ENCODE data around the gene CPSF7.

The CPSF7 gene

DNA sequence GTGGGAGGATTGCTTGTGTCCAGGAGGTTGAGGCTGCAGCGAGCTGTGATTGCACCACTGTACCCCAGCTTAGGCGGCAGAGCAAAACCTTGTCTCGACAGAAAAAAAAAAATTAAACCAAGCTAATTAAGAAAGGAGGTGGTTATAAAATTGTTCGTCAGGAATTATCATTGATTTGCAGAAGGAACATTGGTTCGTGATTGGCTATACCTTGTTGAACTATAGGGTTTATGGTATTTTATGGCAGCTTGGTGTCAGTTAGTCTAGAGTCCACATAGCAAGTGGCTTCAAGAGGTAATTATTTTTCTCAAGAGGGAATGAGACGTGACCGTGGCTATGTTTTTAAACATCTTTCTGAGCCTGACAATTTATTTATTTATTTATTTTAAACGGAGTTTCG, 48.9 kb downstream of the CPSF7 start:
- no peak for DNase-seq

DNA sequence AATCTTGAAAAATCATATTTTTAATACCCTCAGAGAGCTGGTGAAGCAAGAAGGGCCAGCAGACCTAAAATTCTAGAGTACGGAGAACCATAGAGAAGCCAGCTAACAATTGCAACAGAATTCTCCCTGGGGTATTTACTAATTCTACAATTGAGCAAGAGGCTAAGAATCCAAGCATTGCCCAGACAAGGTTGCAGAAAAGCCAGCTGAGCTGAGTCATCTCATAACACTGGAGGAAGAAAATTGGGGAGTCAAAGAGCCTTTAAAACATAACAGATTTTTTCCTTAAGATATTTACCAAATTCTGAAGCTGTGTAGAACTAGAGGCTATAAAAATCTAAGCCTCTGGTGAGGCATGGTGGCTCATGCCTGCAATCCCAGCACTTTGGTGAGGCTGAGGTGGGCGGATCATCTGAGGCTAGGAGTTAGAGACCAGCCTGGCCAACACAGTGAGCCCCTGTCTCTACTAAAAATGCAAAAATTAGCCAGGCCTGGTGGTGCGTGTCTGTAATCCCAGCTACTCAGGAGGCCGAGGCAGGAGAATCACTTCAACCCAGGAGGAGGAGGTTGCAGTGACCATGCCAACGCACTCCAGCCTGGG, 51.0 kb downstream of the CPSF7 start:
- no peak for DNase-seq

DNA sequence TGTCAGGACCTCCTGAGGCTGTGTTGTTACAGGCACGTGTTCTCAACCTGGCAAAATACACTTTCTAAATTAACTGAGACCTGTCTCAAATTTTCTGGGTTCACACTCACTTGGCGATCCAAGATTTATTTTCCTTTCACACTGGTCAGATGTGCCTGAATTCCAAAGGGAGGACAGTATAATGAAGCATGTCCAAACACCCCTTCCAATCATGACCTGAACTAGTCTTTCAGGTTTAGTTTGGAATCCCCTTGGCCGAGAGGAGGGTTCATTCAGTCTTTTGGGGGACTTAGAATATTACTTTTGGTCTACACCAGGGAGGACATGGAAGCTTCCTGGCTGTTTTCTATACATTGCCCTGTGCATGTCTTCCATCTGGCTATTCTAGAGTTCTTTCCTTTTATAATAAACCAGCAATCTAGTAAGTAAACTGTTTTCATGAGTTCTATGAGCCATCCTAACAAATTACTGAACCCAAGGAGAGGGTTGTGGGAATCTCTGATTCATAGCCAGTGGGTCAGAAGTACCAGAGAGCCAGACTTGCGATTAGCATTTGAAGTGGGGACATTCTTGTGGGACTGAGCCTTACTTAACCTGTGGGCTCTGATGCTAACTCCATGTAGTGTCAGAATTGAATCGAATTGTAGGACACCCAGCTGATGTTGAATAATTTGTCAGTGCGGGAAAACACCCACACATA, 52.2 kb downstream of the CPSF7 start:
- no peak for DNase-seq

DNA sequence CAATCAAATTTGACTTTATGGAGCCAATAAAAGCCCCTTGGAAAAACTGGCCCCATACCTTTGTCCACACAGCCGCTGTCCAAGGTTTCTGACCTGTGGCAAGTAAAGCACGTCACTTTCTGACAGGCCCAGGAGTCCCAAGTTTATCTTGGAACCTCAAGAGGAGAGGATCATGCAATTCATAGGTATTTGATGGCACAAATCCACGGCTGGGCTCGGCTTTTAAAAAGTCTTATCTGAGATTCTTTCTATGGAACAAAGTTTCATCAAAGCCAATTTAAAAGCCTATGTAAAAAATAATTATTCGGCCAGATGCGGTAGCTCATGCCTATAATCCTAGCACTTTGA, 54.0 kb downstream of the CPSF7 start:
- no peak for DNase-seq

DNA sequence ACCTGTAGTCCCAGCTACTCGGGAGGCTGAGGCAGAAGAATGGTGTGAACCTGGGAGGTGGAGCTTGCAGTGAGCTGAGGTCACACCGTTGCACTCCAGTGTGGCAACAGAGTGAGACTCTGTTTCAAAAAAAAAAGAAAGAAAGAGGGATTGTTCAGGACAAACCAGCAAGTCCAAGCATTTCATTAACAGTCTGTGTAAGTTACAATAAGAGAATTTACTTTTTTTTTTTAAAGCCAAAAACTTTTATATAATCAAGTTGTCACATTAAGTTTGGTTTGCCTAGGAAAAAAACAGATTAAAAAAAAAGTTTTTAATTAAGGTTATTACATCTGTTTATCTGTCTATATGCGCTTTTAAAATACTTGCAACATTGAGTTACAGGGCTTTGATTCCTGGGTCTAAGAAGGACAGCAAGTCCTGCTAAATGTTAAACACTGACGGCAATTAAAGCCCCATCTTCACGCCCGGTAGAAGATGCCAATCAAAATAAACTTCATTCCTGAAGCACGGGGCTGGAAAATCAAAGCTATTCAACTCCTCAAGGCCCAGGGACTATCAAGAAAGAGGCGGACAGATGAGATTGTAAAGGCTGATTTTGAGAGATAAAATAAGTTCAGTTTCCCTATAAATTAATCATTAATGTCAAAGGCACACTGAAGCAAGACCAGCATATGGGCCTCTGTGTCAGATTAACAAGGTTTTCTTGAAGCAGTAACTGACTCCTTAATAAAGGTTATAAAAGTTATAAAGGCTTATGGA, 56.9 kb downstream of the CPSF7 start:
- DNase-seq = no peak

DNA sequence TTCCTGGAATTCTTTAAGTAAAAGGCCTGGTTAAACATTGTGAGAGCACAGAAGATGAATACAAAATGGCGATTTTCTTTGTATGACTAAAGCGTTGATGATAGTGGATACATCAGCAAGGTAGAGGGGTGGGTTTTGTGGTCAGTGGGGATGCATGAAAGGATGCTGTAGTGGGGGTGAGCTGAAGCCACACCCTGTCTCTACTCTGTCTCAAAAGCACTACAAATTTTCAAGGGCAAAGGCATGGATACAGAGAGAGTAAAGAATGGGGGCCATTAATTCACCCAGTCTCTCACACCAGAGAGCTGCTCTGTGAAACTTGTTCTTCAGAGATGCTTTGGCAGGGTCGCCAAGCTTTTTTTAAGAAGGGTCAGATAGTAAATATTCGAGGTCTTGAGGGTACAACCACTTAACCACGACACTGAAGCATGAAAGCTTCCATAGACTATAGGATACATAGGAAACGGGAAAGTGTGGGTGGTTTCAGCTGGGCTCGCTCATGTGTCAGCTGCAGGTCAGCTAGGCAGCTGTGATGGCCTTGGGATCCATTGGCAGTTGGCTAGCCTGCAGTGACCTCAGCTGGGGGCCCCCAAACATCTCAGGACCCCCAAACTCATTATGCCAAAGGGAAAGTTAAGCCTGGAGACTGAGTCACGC, 59.3 kb downstream of the CPSF7 start:
- DNase-seq = no peak

DNA sequence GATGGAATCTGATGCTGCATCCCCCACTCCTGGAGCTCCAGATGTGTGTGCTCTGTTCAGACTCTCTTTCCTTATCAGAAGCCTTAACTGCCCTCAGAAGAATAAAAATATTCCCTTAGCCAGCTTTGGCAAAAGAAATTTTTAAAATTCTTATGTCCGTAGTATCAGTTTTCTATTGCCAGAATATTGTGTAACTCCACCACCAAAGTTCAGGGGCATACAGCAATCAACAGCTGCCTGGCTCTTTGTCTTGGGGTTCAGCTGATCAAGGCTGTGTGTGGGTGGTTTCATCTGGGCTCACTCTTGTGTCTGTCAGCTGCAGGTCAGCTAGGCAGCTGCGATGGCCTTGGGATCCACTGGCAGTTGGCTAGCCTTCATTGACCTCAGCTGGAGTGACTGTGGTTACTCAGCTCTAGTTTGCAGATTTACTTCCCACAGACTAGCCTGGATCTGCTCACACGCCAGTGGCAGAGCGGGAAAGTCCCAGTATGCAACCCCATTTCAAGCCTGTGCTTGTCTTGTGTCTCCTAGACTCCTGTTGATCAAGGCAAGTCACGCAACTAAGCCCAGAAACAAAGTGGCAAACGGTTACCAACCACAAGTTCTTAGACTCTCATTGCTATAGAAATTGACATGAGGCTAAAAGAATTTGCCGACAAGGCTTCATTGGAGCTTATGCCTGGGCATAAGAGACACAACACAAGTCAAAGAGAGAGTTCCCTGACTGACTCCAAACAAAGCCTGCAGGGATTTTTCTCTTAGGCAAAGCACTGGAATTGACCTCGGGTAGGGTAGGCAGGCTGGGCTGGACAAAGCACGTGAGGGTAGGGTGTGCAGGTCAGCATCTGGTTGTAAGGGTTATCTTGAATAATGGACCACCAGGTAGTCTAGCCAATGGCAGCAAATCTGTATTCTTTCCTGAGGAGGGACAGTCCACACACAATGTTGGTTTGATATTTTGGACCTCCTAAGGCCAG, 60.1 kb downstream of the CPSF7 start:
- DNase-seq = no peak

DNA sequence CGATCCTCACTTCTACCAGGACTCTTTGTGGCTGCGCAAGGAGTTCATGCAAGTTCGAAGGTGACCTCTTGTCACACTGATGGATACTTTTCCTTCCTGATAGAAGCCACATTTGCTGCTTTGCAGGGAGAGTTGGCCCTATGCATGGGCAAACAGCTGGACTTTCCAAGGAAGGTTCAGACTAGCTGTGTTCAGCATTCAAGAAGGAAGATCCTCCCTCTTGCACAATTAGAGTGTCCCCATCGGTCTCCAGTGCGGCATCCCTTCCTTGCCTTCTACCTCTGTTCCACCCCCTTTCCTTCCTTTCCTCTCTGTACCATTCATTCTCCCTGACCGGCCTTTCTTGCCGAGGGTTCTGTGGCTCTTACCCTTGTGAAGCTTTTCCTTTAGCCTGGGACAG, 61.1 kb downstream of the CPSF7 start:
- no peak for DNase-seq

DNA sequence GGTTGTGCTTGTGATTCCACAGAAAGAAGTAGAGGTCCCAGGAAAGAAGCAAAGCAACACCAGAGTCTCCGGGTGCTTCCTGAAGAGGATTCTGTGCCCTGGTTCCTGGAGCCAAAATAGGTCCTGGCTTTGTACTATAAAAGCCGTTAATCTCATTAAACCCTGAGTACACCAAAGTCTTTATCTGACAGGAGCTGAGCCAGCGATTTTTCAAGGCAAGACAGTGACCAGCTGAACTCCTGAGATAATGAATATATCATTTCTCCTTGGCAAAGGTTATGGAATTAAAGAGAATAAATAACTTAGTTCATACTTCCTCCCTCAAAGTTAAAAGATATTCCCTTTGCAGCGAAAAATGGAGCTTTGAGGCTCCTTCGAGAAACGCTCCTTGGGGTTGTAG, 62.4 kb downstream of the CPSF7 start:
- no peak for DNase-seq

DNA sequence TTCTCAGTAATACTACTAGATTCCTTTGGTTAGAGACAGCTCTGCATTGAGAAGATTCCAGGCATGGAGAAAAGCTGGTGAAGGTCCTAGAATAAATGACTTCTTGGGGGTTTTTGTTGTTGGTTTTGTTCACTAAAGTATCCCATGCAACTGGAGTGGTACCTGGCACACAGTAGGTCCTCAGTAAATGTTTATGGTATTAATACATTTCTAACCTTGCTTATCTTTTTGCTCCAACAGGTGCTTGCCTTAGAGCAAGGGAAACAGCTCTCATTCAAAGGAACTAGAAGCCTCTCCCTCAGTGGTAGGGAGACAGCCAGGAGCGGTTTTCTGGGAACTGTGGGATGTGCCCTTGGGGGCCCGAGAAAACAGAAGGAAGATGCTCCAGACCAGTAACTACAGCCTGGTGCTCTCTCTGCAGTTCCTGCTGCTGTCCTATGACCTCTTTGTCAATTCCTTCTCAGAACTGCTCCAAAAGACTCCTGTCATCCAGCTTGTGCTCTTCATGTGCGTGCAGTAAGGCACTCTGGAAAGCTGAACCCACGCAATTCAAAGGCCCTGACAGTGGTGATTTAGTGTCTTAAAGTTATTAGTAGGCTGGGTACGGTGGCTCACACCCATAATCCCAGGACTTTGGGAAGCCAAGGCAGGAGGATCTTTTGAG, 65.6 kb downstream of the CPSF7 start:
- DNase-seq = no peak

DNA sequence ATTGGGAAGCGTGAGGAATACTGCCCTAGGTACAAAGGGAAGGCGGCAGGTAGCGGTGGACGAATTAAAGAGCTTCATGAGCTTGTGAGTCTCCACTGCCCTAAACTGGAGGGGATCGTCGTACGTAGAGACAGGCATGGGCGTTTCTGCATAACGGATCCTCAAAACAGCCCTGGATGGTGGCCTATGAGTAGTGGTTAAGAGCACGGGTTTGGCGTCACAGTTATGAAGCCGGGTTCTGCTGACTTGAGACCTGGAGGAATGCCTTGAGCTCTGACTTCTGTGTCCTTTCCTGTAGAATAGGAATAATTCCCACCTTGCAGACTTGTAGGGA, 67.3 kb downstream of the CPSF7 start:
- DNase-seq = peak; percentile 48

DNA sequence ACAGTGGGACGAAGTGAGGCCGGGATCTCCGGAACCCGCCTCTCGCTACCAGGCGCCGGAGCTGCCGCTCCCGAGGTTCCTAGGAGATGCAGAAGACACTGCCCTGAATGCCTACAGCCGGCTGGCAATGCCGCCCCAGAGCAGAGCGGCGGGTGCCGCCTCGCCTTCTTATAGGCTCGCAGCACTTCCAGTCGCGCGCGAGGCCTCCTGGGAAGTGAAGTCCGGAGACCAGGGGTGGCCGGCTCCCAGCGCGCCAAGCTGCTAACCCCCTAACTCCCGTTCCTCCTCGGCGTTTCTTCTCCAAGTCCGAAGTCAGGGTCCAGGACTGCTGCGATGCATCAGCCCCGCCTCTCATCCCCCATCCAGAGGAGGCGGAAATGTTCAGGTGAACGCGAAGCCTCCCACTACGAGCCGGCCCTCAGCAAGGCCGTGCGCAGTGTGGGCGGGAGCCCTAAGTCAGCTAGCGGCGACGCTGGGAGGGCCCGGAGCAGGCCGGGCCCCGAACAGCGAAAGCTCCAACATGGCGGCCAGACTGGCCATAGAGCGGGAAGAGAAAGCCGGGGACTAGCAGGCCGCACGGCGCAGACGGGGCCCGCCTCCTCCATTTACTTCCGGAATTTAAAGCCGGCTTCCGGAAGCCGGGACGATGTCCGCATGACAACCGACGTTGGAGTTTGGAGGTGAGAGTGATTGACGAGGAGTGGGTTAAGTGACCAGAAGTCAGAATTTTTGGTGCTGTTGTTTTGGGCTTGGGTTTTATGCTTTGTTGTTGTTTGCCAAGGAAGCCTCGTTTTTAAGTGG, 67.8 kb downstream of the CPSF7 start, which contains the start of the genes CYB561A3 and TMEM138:
Gene CYB561A3, minus strand, starts transcription at position 142 of the 801 bp plus-strand sequence. CDS start 5,169 bp downstream, outside the sequence.
Gene TMEM138, plus strand, starts transcription at position 634 of the 801 bp plus-strand sequence. CDS start 2,017 bp downstream, outside the sequence.
- peak; percentile 95 for DNase-seq

DNA sequence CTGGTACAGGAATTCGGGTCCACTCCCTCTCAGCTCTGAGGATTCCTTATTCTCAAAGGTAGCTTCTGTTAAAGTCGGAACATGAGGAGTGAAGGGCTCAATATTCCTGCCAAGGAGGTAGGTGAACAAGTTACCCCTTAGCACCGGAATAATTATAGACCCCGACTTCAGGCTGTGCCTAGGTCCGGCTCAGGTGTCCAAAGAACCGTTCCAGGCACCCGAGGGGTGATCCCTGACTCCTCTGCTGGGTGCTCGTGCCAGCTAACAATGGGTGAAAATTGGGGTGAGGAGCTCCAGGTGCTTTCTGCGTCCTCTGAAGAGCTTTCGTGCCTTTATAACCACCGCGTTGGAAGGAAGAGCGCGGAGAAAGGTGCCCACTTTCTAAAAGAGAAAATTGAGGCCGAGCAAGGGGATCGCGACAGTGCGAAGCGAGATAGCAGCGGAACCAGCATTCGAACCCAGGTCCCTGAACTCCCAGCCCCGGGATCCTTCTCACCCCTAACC, 68.5 kb downstream of the CPSF7 start:
- no peak for DNase-seq

DNA sequence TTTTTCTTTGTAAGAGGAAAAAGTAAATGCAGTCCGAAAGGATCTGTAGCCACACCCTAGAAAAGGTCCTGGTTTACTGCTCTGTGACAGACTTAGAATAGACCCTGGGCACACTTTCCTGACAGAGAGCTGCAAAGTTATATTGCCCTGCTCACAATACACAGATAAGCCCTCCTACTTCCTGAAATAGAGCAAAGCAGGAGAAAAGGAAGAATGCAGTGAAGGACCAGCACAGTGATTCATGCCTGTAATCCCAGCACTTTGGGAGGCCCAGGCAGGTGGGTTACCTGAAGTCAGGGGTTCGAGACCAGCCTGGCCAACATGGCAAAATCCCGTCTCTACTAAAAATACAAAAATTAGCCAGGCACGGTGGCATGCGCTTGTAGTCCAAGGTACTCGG, 70.3 kb downstream of the CPSF7 start:
- DNase-seq = no peak

DNA sequence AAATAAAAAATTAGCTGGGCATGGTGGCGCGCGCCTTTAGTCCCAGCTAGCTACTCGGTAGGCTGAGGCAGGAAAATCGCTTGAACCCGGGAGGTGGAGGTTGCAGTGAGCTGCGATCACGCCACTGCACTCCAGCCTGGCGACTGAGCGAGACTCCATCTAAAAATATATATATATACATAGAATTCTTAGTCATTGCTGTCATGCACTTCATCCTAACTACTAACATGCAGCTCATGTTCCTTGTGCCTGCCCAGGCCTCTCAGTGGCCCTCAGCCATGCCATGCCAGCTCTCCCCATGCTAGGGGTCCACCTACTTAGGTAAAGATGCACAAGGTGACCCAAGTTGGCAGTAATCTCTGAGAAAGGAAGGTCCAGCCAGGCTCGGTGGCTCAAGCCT, 71.2 kb downstream of the CPSF7 start:
- no peak for DNase-seq

DNA sequence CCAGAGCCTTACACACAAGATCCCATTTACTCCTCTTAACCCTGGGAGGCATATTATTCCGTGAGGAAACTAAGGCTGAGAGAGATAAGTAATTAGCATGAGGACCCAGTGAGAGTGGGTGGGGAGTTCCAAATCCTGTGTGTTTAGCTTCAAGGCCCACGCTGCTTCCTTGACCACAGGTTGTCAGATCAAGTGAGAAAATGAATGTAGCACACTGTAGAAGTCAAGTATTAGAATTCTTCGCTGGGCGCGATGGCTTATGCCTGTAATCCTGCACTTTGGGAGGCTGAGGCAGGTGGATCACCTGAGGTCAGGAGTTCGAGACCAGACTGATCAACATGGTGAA, 71.9 kb downstream of the CPSF7 start:
- no peak for DNase-seq

DNA sequence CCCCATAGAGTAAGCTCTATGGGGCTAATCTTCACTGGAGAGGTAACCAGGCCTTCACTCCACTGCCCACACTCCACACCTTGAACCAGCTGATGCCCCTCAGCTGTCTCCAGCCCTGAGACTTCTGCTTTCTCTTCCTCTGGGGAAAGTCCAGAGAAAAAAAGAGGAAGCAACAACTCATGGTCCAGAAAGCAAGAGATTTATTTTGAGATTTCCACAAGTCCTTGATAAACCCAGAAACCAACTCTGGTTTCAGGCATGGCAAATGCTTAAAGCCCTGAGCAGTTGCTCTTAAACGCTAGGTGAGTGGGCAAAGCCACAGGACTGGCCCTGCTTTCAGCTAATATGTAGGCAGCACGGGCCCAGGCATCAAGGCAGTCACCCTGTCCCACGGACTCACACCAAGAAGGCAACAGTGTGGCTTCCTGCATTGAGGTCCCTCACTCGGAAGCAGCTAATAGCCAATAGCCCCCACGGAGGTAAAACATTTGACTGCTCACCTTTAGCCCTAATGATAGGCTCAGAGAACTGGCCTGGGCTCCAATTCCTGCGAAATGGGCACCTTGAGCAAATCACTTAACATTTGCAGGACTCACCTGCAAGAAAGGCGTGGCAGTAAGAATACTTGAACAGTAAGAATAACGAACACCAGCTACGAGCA, 72.4 kb downstream of the CPSF7 start:
- no peak for DNase-seq

DNA sequence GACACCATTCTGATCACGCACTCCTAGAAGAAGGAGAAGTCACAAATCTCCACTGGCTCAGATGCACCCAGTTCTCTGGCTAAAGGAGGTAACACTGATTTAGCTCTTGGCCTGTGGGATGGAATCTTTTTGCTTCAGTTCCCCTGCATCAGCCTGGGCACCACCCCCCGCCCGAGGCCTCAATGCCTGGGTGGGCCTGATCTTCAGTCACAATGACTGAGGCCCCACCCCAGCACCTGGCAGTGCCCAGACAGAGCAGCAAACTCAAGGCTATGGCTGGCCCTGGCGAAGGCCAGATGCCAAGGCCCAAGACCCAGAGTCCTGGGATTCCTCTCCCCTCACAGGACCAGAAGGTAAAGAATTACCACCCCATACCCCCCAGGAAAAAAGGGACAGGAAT, 73.1 kb downstream of the CPSF7 start:
- DNase-seq = no peak

DNA sequence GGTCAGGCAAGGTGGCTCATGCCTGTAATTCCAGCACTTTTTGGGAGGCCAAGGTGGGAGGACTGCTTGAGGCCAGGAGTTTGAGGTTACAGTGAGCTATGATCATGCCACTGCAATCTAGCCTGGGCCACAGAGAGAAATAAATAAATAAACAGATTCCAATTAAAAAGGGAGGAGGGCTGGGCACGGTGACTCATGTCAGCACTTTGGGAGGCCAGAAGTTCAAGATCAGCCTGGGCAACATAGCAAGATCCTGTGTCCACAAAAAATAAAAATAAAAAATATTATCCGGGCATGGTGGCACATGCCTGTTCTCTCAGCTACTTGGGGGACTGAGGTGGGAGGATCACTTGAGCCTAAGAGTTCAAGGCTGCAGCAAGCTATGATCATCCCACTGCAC, 75.6 kb downstream of the CPSF7 start:
- DNase-seq = no peak

Measured in activated CD4-positive, alpha-beta T cell treated with anti-CD3 and anti-CD28 coated beads for 48 hours (primary cell).